ENCODE results near the gene PIGU. TPM values are rescaled to one million over a fixed set of nuclear protein-coding genes. Genes with fewer than 3 reads are reported as not detected.

Gene PIGU
- total and polyA plus RNA-seq, 2 of the 13 experiments (the other 11 are each of a cell fraction or from before 2014, with no cell fraction given), result 45.5 to 231 TPM

GRCh38 chr20:34582221-34582620 is 94.7 kb downstream of the PIGU start (continued):
- no peak for TF ChIP-seq ZNF646 (CRISPR knock-in tag; IDR thresholded peaks at IDR 0.05)
- no peak for TF ChIP-seq TOE1 (CRISPR knock-in tag; IDR thresholded peaks at IDR 0.05)
- no peak for TF ChIP-seq MLXIP (CRISPR knock-in tag; IDR thresholded peaks at IDR 0.05; ENCODE audit: borderline replicate concordance)
- no peak for TF ChIP-seq HNF1A (IDR thresholded peaks at IDR 0.05; ENCODE audit: low read depth)
- TF ChIP-seq HNF1A (CRISPR knock-in tag; IDR thresholded peaks at IDR 0.05; ENCODE audit: borderline replicate concordance), result no peak
- TF ChIP-seq SMYD3 (CRISPR knock-in tag; IDR thresholded peaks at IDR 0.05), result no peak
- no peak for TF ChIP-seq NFYB (CRISPR knock-in tag; IDR thresholded peaks at IDR 0.05)
- TF ChIP-seq ZNF644 (CRISPR knock-in tag; IDR thresholded peaks at IDR 0.05; ENCODE audit: low read depth), result no peak
- TF ChIP-seq JDP2 (CRISPR knock-in tag; IDR thresholded peaks at IDR 0.05; ENCODE audit: borderline replicate concordance), result no peak
- no peak for TF ChIP-seq ZNF503 (CRISPR knock-in tag; IDR thresholded peaks at IDR 0.05)
- TF ChIP-seq ELF3 (CRISPR knock-in tag; IDR thresholded peaks at IDR 0.05), result no peak
